HuH-7.5 (cell line): Measurements from ENCODE around the gene RENBP.

Source experiments
- DNase-seq: peaks from one replicate; pipeline ENCODE4 v3.0.0; 2011; ENCODE audit warnings: low spot score

RENBP gene

GRCh38 chrX:153887385-153887784, 57.1 kb downstream of the RENBP start:
- DNase-seq = no peak

DNA sequence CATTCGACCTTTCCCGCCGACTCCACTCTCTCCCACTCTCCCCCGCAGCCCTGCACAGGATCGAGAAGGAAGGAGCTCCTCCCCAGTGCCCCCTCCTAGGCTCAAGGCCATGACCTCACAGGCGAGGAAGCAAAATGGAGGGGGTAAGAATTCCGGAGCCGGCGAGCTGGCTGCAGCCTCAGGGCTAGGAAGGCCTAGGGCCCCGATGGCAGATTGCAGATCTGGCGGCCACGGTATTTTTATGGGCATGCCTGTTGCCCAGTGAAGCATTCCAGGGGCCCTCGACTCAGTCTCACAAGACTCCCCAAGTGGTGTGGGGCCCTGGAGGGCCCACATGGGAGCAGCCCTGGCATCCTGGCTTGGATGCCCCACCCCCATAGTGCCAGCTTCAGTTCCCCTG, 57.5 kb downstream of the RENBP start:
- DNase-seq = no peak

DNA sequence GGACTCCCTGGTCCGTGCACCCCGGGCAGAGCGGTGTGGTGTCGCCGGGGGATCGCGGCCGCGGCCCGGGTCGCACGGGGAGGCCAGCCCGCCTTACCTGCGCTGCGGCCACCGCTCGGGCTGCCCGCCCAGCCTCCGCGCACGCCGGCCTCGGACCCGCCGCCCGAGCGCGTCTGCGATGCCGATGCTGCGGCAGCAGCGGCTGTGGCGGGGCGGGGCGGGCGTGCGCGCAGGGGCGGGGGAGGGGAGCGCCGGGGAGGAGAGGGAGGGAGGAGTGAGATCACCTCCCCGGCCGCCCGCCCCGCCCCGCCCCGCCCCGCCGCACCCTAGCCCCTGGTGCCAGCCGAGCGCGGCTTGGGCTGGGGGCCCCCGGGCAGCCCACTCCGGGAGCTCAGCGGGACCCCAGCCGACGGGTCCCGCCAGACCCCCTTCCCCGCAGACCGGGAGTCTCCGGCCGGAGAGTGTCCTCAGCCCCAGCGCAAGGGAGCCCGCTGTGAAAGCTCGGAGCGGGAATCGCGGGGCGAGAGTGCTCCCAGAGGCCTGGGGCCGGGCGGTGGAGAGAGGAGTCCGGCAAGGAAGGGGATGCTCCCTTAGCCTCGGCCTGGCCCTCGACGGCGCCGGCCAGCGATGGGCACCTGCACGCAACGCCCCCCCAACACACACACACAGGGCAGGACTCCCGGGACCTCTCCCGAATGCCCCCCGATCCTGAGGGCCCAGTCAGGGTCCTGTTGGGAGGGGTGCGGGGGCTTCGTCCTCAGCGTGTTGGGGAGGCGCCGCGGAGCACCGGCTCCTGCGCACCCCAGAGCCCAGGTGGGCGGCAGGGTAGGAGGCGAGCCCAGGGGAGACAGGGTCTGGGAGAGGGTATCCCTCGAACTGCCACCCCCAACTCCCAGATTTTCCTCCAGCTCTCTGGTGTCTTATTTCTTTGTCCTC, 58.2 kb downstream of the RENBP start, which contains the start of gene L1CAM:
L1CAM (minus strand) TSS at position 206 of the 936 bp plus-strand sequence. CDS start 10,337 bp downstream, outside the sequence.
- no peak for DNase-seq
